H9 (cell line): ENCODE results near the gene PTCH1. TPM values are rescaled to one million over a fixed set of nuclear protein-coding genes. Genes with fewer than 3 reads are reported as not detected.
A peak's percentile ranks its signal among the peaks of the same experiment; 100 is the strongest.

ENCODE experiments used
- DNase-seq: peaks from one replicate; pipeline ENCODE4 v3.0.0-alpha.2; 2017
- H2AFZ ChIP-seq: one replicate; pipeline ENCODE4 v1.6.1; 2013; ENCODE audit warnings: mild to moderate bottlenecking, low read length, control low read depth, moderate library complexity
- H2AK5ac ChIP-seq: 2 replicates; pipeline ENCODE4 v1.6.1; 2013; ENCODE audit warnings: low read length, control low read depth, mixed read lengths; ENCODE audit not compliant: insufficient read length
- H2BK120ac ChIP-seq: one replicate; pipeline ENCODE4 v1.6.1; 2013; ENCODE audit warnings: low read depth, mild to moderate bottlenecking, low read length, control low read depth, inconsistent platforms; ENCODE audit not compliant: poor library complexity, severe bottlenecking
- H2BK12ac ChIP-seq: 2 replicates; pipeline ENCODE4 v1.6.1; 2013; ENCODE audit warnings: low read length, control low read depth, mixed read lengths, low read depth; ENCODE audit not compliant: insufficient read length
- H2BK15ac ChIP-seq: 2 replicates; pipeline ENCODE4 v1.6.1; 2013; ENCODE audit warnings: low read depth, low read length, control low read depth
- H2BK20ac ChIP-seq: one replicate; pipeline ENCODE4 v1.6.1; 2013; ENCODE audit warnings: low read depth, mild to moderate bottlenecking, low read length, control low read depth, inconsistent platforms; ENCODE audit not compliant: poor library complexity, severe bottlenecking
- H2BK5ac ChIP-seq: 2 replicates; pipeline ENCODE4 v1.6.1; 2013; ENCODE audit warnings: low read length, control low read depth, mixed read lengths; ENCODE audit not compliant: insufficient read length
- H3K14ac ChIP-seq: 2 replicates; pipeline ENCODE4 v1.6.1; 2013; ENCODE audit warnings: low read length, control low read depth; ENCODE audit not compliant: insufficient read depth
- H3K18ac ChIP-seq: 2 replicates; pipeline ENCODE4 v1.6.1; 2013; ENCODE audit warnings: low read depth, mild to moderate bottlenecking, mixed read lengths, low read length, control low read depth; ENCODE audit not compliant: insufficient read length
- H3K23ac ChIP-seq: 2 replicates; pipeline ENCODE4 v1.6.1; 2013; ENCODE audit warnings: low read length, control low read depth, mixed read lengths, low read depth; ENCODE audit not compliant: insufficient read length
- H3K23me2 ChIP-seq: 2 replicates; pipeline ENCODE4 v1.6.1; 2013; ENCODE audit warnings: low read depth, mild to moderate bottlenecking, mixed read lengths, low read length, control low read depth; ENCODE audit not compliant: insufficient read length, poor library complexity, severe bottlenecking
- H3K27ac ChIP-seq: 2 replicates; pipeline ENCODE4 v1.5.1; 2013; ENCODE audit warnings: low read length, control low read depth, mixed read lengths, low read depth; ENCODE audit not compliant: insufficient read length
- H3K27me3 ChIP-seq: 2 replicates; pipeline ENCODE4 v1.6.1; 2013; ENCODE audit warnings: low read length, control low read depth, inconsistent platforms; ENCODE audit not compliant: insufficient read depth
- H3K4ac ChIP-seq: 2 replicates; pipeline ENCODE4 v1.6.1; 2013; ENCODE audit warnings: low read depth, mild to moderate bottlenecking, control low read depth, inconsistent platforms, low read length, moderate library complexity
- H3K4me1 ChIP-seq: 2 replicates; pipeline ENCODE4 v1.6.1; 2013; ENCODE audit warnings: low read length, control low read depth, inconsistent platforms; ENCODE audit not compliant: insufficient read depth
- H3K4me2 ChIP-seq: 2 replicates; pipeline ENCODE4 v1.6.1; 2013; ENCODE audit warnings: low read length, control low read depth, mixed read lengths; ENCODE audit not compliant: insufficient read length, insufficient read depth
- H3K56ac ChIP-seq: 2 replicates; pipeline ENCODE4 v1.6.1; 2013; ENCODE audit warnings: low read depth, mild to moderate bottlenecking, mixed read lengths, low read length, control low read depth; ENCODE audit not compliant: insufficient read length
- H3K79me1 ChIP-seq: 2 replicates; pipeline ENCODE4 v1.6.1; 2013; ENCODE audit warnings: low read depth, mild to moderate bottlenecking, moderate library complexity, low read length, control low read depth, inconsistent platforms; ENCODE audit not compliant: insufficient read depth, poor library complexity, severe bottlenecking
- H3K79me2 ChIP-seq: 2 replicates; pipeline ENCODE4 v1.6.1; 2013; ENCODE audit warnings: low read length, control low read depth, inconsistent platforms; ENCODE audit not compliant: insufficient read depth
- H3K9ac ChIP-seq: 2 replicates; pipeline ENCODE4 v1.6.1; 2013; ENCODE audit warnings: low read length, control low read depth, mixed read lengths; ENCODE audit not compliant: insufficient read length; ENCODE audit errors: extremely low read depth
- H3K9me3 ChIP-seq: one replicate; pipeline ENCODE4 v1.6.1; 2013; ENCODE audit warnings: low read depth, low read length, inconsistent platforms; ENCODE audit not compliant: control insufficient read depth
- H3T11ph ChIP-seq: one replicate; pipeline ENCODE4 v1.6.1; 2013; ENCODE audit warnings: mild to moderate bottlenecking, low read length, control low read depth, inconsistent platforms
- H4K20me1 ChIP-seq: one replicate; pipeline ENCODE4 v1.6.1; 2013; ENCODE audit not compliant: control insufficient read depth, insufficient read length, insufficient read depth
- H4K5ac ChIP-seq: 2 replicates; pipeline ENCODE4 v1.6.1; 2013; ENCODE audit warnings: low read depth, mild to moderate bottlenecking, mixed read lengths, low read length, control low read depth; ENCODE audit not compliant: insufficient read length
- H4K8ac ChIP-seq: replicated peaks from 2 replicates; pipeline ENCODE4 v1.6.1; 2013; ENCODE audit warnings: low read length, control low read depth, mixed read lengths, low read depth; ENCODE audit not compliant: insufficient read length
- H4K91ac ChIP-seq: 2 replicates; pipeline ENCODE4 v1.6.1; 2013; ENCODE audit warnings: low read depth, mild to moderate bottlenecking, moderate library complexity, mixed read lengths, low read length, control low read depth; ENCODE audit not compliant: insufficient read length
- H3K27ac Mint-ChIP-seq, 3 experiments: 2 replicates in 2 of 3; 3 replicates in 1 of 3; pipeline ENCODE4 v1.8.0; 2020 to 2021; ENCODE audit warnings: mixed read lengths in 3 of 3, mild to moderate bottlenecking in 1 of 3, moderate library complexity in 1 of 3
- H3K27me3 Mint-ChIP-seq: 2 replicates; pipeline ENCODE4 v1.8.0; 2021; ENCODE audit warnings: low read depth, mild to moderate bottlenecking, moderate library complexity, mixed read lengths
- H3K36me3 Mint-ChIP-seq, 3 experiments: 2 replicates in 2 of 3; 3 replicates in 1 of 3; pipeline ENCODE4 v1.8.0; 2020 to 2021; ENCODE audit warnings: low read depth in 3 of 3, mixed read lengths in 3 of 3; ENCODE audit not compliant: insufficient read depth in 1 of 3
- H3K4me1 Mint-ChIP-seq, 2 experiments: 2 replicates each; pipeline ENCODE4 v1.8.0; 2020; ENCODE audit warnings: mixed read lengths in 2 of 2
- H3K4me3 Mint-ChIP-seq, 2 experiments: 2 replicates in 1 of 2; 3 replicates in 1 of 2; pipeline ENCODE4 v1.8.0; 2020 to 2021; ENCODE audit warnings: mild to moderate bottlenecking in 2 of 2, mixed read lengths in 2 of 2, moderate library complexity in 1 of 2
- H3K9me3 Mint-ChIP-seq, 2 experiments: 2 replicates in 1 of 2; 3 replicates in 1 of 2; pipeline ENCODE4 v1.8.0; 2020; ENCODE audit warnings: mild to moderate bottlenecking in 2 of 2, mixed read lengths in 2 of 2, moderate library complexity in 1 of 2
- CTCF ChIP-seq: fragments of 200-600 bp; sonication (generic); conservative IDR thresholded peaks from 3 replicates; pipeline ENCODE4 v1.8.0; 2021; ENCODE audit warnings: antibody characterized with exemption, mild to moderate bottlenecking
- WGBS: extraction: QIAGEN DNeasy Blood & Tissue Kit; methylation state at CpG from one replicate; pipeline ENCODE4 v1.1.7; 2013; ENCODE audit warnings: missing lambda C conversion rate, low lambda C conversion rate, mixed read lengths; ENCODE audit not compliant: insufficient read length; ENCODE audit errors: extremely low coverage; 5-methylcytosine and 5-hydroxymethylcytosine counted together
- total RNA-seq: library from RNA; stranded (reverse); gene quantifications from 2 replicates; pipeline ENCODE4 v1.2.1, GENCODE V29; 2021

The PTCH1 gene
- total RNA-seq, 1 experiment from 2014 or later = 9.1 TPM

- Histone ChIP-seq H3K79me1 (no peaks in the 10 kb centered on the region), H3K23ac (no peak overlapping the region), H3K79me2 (no peaks in the 10 kb centered on the region), H3K56ac (no peak overlapping the region), H3K27me3 (peaks cover 15% of the 10 kb centered on the region), H4K5ac (no peak overlapping the region), H2BK120ac (no peak overlapping the region), H3K27ac (no peak overlapping the region), H4K20me1 (no peaks in the 10 kb centered on the region), H3K9me3 (no peaks in the 10 kb centered on the region), H3K23me2 (peaks cover 49% of the 10 kb centered on the region), H4K91ac (no peak overlapping the region), H3T11ph (no peak overlapping the region), H3K18ac (peak overlapping the region; percentile 80), H2BK20ac (no peak overlapping the region), H2AFZ (no peak overlapping the region), H2BK5ac (no peak overlapping the region), H3K4ac (no peak overlapping the region), H2BK12ac (peak overlapping the region; percentile 43), H3K4me2 (peak overlapping the region; percentile 76), H3K4me1 (peaks cover 4% of the 10 kb centered on the region; the same call in 1 of the 2 replicates), H2BK15ac (no peak overlapping the region), H3K14ac (peak overlapping the region; percentile 70), H3K9ac (peak overlapping the region; percentile 43), H2AK5ac (no peak overlapping the region), H4K8ac (no peak overlapping the region)
- Mint-ChIP-seq H3K9me3 (no peaks in the 10 kb centered on the region; a peak in 1 of 5 replicates), H3K36me3 (no peaks in the 10 kb centered on the region), H3K27ac (peak overlapping the region; percentile 83 to 99 (median 98); a peak in 6 of 7 replicates), H3K4me3 (peak overlapping the region; percentile 82 to 98), H3K4me1 (peaks cover 51 to 54% of the 10 kb centered on the region in 2 experiments), H3K27me3 (peaks cover 61% of the 10 kb centered on the region)
- peak; percentile 96 for DNase-seq
- TF ChIP-seq CTCF = no peak
- no CpG with 5 or more reads among the region's 48 CpGs for WGBS
Measured at GRCh38 chr9:95508968-95509850, 7.6 kb downstream of the PTCH1 start.
